ENCODE results near the gene ABCB8.

ABCB8 gene

GRCh38 chr7:151028131-151028947 lies at the start of gene ABCB8:
Gene ABCB8, plus strand, starts transcription at chr7:151028450. Its CDS starts 66 bp downstream, at chr7:151028516.
- DNase-seq (ENCODE audit: low read depth in 2 of 2), result peak; percentile 97 to 98

GRCh38 chr7:150979713-150980390 lies 48.4 kb upstream of the ABCB8 start:
- DNase-seq (ENCODE audit: low read depth in 2 of 2), result no peak

- DNase-seq (ENCODE audit: low read depth in 2 of 2), result no peak
Observed at GRCh38 chr7:150980663-150981062, 47.6 kb upstream of the ABCB8 start.

- no peak for DNase-seq (ENCODE audit: low read depth in 2 of 2)
Observed at GRCh38 chr7:150981644-150982043, 46.6 kb upstream of the ABCB8 start.

GRCh38 chr7:150982351-150982750 lies 45.9 kb upstream of the ABCB8 start:
- DNase-seq (ENCODE audit: low read depth in 2 of 2), result no peak

- DNase-seq (ENCODE audit: low read depth in 2 of 2), result no peak
Observed at GRCh38 chr7:150983893-150984368, 44.3 kb upstream of the ABCB8 start.

GRCh38 chr7:150986099-150986512 lies 42.1 kb upstream of the ABCB8 start:
- DNase-seq (ENCODE audit: low read depth in 2 of 2), result no peak

- no peak for DNase-seq (ENCODE audit: low read depth in 2 of 2)
Observed at GRCh38 chr7:150986556-150986955, 41.7 kb upstream of the ABCB8 start.

- no peak for DNase-seq (ENCODE audit: low read depth in 2 of 2)
Observed at GRCh38 chr7:150988230-150989226, 39.7 kb upstream of the ABCB8 start.

GRCh38 chr7:150989456-150989855 lies 38.8 kb upstream of the ABCB8 start:
- DNase-seq (ENCODE audit: low read depth in 2 of 2), result no peak

- no peak for DNase-seq (ENCODE audit: low read depth in 2 of 2)
Observed at GRCh38 chr7:150990416-150991186, 37.6 kb upstream of the ABCB8 start, which contains the start of gene NOS3. Gene NOS3, plus strand, starts transcription at chr7:150991017. Its CDS starts 2,787 bp downstream, at chr7:150993804.

- no peak for DNase-seq (ENCODE audit: low read depth in 2 of 2)
Observed at GRCh38 chr7:150992051-150992640, 36.1 kb upstream of the ABCB8 start.

GRCh38 chr7:150992833-150993302 lies 35.4 kb upstream of the ABCB8 start:
- no peak for DNase-seq (ENCODE audit: low read depth in 2 of 2)

- no peak for DNase-seq (ENCODE audit: low read depth in 2 of 2)
Observed at GRCh38 chr7:150993511-150993910, 34.7 kb upstream of the ABCB8 start.

GRCh38 chr7:150994141-150994837 lies 34.0 kb upstream of the ABCB8 start:
- DNase-seq (ENCODE audit: low read depth in 2 of 2), result no peak

- no peak for DNase-seq (ENCODE audit: low read depth in 2 of 2)
Observed at GRCh38 chr7:150994838-150995510, 33.3 kb upstream of the ABCB8 start.

GRCh38 chr7:150996376-150997074 lies 31.7 kb upstream of the ABCB8 start:
- no peak for DNase-seq (ENCODE audit: low read depth in 2 of 2)

GRCh38 chr7:150997075-150997511 lies 31.2 kb upstream of the ABCB8 start:
- DNase-seq (ENCODE audit: low read depth in 2 of 2), result no peak

All from activated CD8-positive, alpha-beta memory T cell treated with anti-CD3 and anti-CD28 coated beads for 4 hours (primary cell).